SK-N-SH (cell line): ENCODE measurements around the gene TROAP. TPM values are rescaled to one million over a fixed set of nuclear protein-coding genes. Genes with fewer than 3 reads are reported as not detected.

Experiments used
- CTCF ChIA-PET: fragments of 300-600, 350-600 bp; formaldehyde crosslinking; extraction: SDS; loops from one replicate; lab custom pipeline; 2021; lab: Yijun Ruan, JAX
- POLR2A ChIA-PET: fragments of 350-600 bp; sonication (Branson Sonifier 250); formaldehyde crosslinking; extraction: SDS; loops from one replicate; lab custom pipeline; 2020; ENCODE audit warnings: antibody characterized with exemption, inconsistent platforms; lab: Yijun Ruan, JAX
- DNase-seq: peaks from one replicate; pipeline ENCODE4 v3.0.0; 2012
- H2AFZ ChIP-seq: fragments of 200-600 bp; sonication (generic); 2 replicates; pipeline ENCODE4 v1.8.1; 2016; ENCODE audit warnings: antibody characterized with exemption, mild to moderate bottlenecking, low read depth
- H3F3A ChIP-seq: fragments of 200-600 bp; sonication (generic); replicated peaks from 2 replicates; pipeline ENCODE3; 2016; ENCODE audit warnings: antibody characterized with exemption, mild to moderate bottlenecking; ENCODE audit not compliant: insufficient read depth
- H3K27ac ChIP-seq, 2 experiments: fragments of 200-500 bp in 1 of 2; fragments of 200-600 bp in 1 of 2; sonication (Bioruptor generic) in 1 of 2; sonication (generic), shearing (Covaris generic) in 1 of 2; 2 replicates each; pipeline versions ENCODE4 v1.5.1 to v1.6.1; 2014 to 2016; ENCODE audit warnings: low read depth in 2 of 2, inconsistent platforms in 1 of 2, low read length in 1 of 2, mild to moderate bottlenecking in 1 of 2, mixed read lengths in 1 of 2
- H3K27me3 ChIP-seq: fragments of 200-600 bp; sonication (generic), shearing (Covaris generic); 2 replicates; pipeline ENCODE4 v1.6.1; 2016; ENCODE audit warnings: mixed run types; ENCODE audit not compliant: insufficient read depth
- H3K36me3 ChIP-seq, 2 experiments: fragments of 200-500 bp in 1 of 2; fragments of 200-600 bp in 1 of 2; sonication (Bioruptor generic) in 1 of 2; sonication (generic) in 1 of 2; replicated peaks in 1 of 2; 2 replicates each; pipeline versions ENCODE3 to v1.5.1; 2014 to 2016; ENCODE audit warnings: low read length in 1 of 2, mild to moderate bottlenecking in 1 of 2; ENCODE audit not compliant: insufficient read depth in 2 of 2, control insufficient read depth in 1 of 2
- H3K4me1 ChIP-seq, 2 experiments: fragments of 200-500 bp in 1 of 2; fragments of 200-600 bp in 1 of 2; sonication (Bioruptor generic) in 1 of 2; sonication (generic), shearing (Covaris generic) in 1 of 2; 2 replicates each; pipeline versions ENCODE4 v1.5.1 to v1.6.1; 2014 to 2016; ENCODE audit warnings: low read depth in 1 of 2, low read length in 1 of 2, mixed run types in 1 of 2; ENCODE audit not compliant: insufficient read depth in 2 of 2, control insufficient read depth in 1 of 2
- H3K4me2 ChIP-seq: fragments of 200-600 bp; sonication (generic), shearing (Covaris generic); 2 replicates; pipeline ENCODE4 v1.6.1; 2017; ENCODE audit warnings: mixed run types
- H3K4me3 ChIP-seq, 2 experiments: fragments of 200-500 bp in 1 of 2; fragments of 200-600 bp in 1 of 2; sonication (Bioruptor generic) in 1 of 2; sonication (generic), shearing (Covaris generic) in 1 of 2; 2 replicates each; pipeline versions ENCODE4 v1.5.1 to v1.8.1; 2014 to 2016; ENCODE audit warnings: low read depth in 2 of 2, inconsistent platforms in 1 of 2, low read length in 1 of 2, mild to moderate bottlenecking in 1 of 2, mixed read lengths in 1 of 2, moderate library complexity in 1 of 2
- H3K79me2 ChIP-seq: fragments of 200-600 bp; sonication (generic); 2 replicates; pipeline ENCODE4 v1.8.1; 2017; ENCODE audit warnings: mild to moderate bottlenecking; ENCODE audit not compliant: insufficient read depth
- H3K9ac ChIP-seq: fragments of 200-600 bp; sonication (generic); 2 replicates; pipeline ENCODE4 v1.6.1; 2017; ENCODE audit warnings: mixed run types
- H3K9me2 ChIP-seq: fragments of 200-600 bp; sonication (generic); 2 replicates; pipeline ENCODE4 v1.6.1; 2017; ENCODE audit warnings: mixed run types
- H3K9me3 ChIP-seq: fragments of 200-600 bp; sonication (generic); 2 replicates; pipeline ENCODE4 v1.6.1; 2017; ENCODE audit warnings: mixed run types, mild to moderate bottlenecking, moderate library complexity
- H4K20me1 ChIP-seq: fragments of 200-600 bp; sonication (generic); 2 replicates; pipeline ENCODE4 v1.6.1; 2017; ENCODE audit warnings: mild to moderate bottlenecking, mixed run types; ENCODE audit not compliant: insufficient read depth
- CHD2 ChIP-seq: fragments of 150-350 bp; IDR thresholded peaks from 2 replicates; pipeline ENCODE4 v1.6.1; 2018; ENCODE audit warnings: low read length; ENCODE audit not compliant: partially characterized antibody
- EP300 ChIP-seq, 2 experiments: IDR thresholded peaks; 2 replicates each; pipeline versions ENCODE4 v1.4.0 to v1.6.1; 2012; ENCODE audit warnings: borderline replicate concordance in 1 of 2, low read depth in 1 of 2, low read length in 1 of 2
- JUND ChIP-seq: IDR thresholded peaks from 2 replicates; pipeline ENCODE4 v1.4.0; 2012
- MEF2A ChIP-seq: IDR thresholded peaks from 2 replicates; pipeline ENCODE4 v1.4.0; 2012; ENCODE audit warnings: low read depth, borderline replicate concordance
- NRF1 ChIP-seq: IDR thresholded peaks from 2 replicates; pipeline ENCODE4 v1.6.1; 2012; ENCODE audit warnings: low read depth, mild to moderate bottlenecking, low read length
- POLR2AphosphoS5 ChIP-seq: IDR thresholded peaks from 2 replicates; pipeline ENCODE4 v1.6.1; 2012; ENCODE audit warnings: low read depth, low read length
- RCOR1 ChIP-seq: fragments of 150-350 bp; IDR thresholded peaks from 2 replicates; pipeline ENCODE4 v1.6.1; 2017; ENCODE audit warnings: antibody characterized with exemption, low read length
- RFX5 ChIP-seq: IDR thresholded peaks from 2 replicates; pipeline ENCODE4 v1.6.1; 2012; ENCODE audit warnings: mild to moderate bottlenecking, improper control_type of control experiment, low read length
- RXRA ChIP-seq: IDR thresholded peaks from 2 replicates; pipeline ENCODE4 v1.4.0; 2012; ENCODE audit warnings: low read depth, mild to moderate bottlenecking, borderline replicate concordance
- SIN3A ChIP-seq: IDR thresholded peaks from 2 replicates; pipeline ENCODE4 v1.6.1; 2012; ENCODE audit warnings: low read depth, mild to moderate bottlenecking, low read length, moderate library complexity, borderline replicate concordance
- TAF1 ChIP-seq: IDR thresholded peaks from 2 replicates; pipeline ENCODE4 v1.6.1; 2012; ENCODE audit warnings: low read depth, mild to moderate bottlenecking, low read length, moderate library complexity, borderline replicate concordance
- YY1 ChIP-seq: IDR thresholded peaks from 2 replicates; pipeline ENCODE4 v1.4.0; 2012; ENCODE audit warnings: low read depth, mild to moderate bottlenecking
- WGBS: methylation state at CpG from one replicate; pipeline ENCODE4 v1.1.6; 2017; ENCODE audit warnings: low lambda C conversion rate; 5-methylcytosine and 5-hydroxymethylcytosine counted together
- polyA plus RNA-seq, 3 experiments: library from polyadenylated mRNA; depleted of rRNA; stranded (reverse); fragments of >200 nt; gene quantifications; 2 replicates each; pipeline ENCODE4 v1.2.3, GENCODE V29; 2012
- TF ChIP-seq, protein P1 (sequence below): fragments of 150-350 bp; IDR thresholded peaks from 2 replicates; pipeline ENCODE4 v1.6.1; 2016; ENCODE audit warnings: mild to moderate bottlenecking, low read depth, low read length
- TF ChIP-seq, protein P2 (sequence below): fragments of 150-350 bp; IDR thresholded peaks from 2 replicates; pipeline ENCODE4 v1.6.1; 2017; ENCODE audit warnings: antibody characterized with exemption, low read length, low read depth, borderline replicate concordance
- TF ChIP-seq, protein P3 (sequence below): IDR thresholded peaks from 2 replicates; pipeline ENCODE4 v1.4.0; 2012; ENCODE audit warnings: low read depth
- TF ChIP-seq, protein P4 (sequence below): IDR thresholded peaks from 2 replicates; pipeline ENCODE4 v1.4.0; 2012; ENCODE audit warnings: low read depth, borderline replicate concordance

Gene TROAP
- polyA plus RNA-seq, 1 of the 3 experiments (the other 2 are of a cell fraction): 26.2 TPM

DNA sequence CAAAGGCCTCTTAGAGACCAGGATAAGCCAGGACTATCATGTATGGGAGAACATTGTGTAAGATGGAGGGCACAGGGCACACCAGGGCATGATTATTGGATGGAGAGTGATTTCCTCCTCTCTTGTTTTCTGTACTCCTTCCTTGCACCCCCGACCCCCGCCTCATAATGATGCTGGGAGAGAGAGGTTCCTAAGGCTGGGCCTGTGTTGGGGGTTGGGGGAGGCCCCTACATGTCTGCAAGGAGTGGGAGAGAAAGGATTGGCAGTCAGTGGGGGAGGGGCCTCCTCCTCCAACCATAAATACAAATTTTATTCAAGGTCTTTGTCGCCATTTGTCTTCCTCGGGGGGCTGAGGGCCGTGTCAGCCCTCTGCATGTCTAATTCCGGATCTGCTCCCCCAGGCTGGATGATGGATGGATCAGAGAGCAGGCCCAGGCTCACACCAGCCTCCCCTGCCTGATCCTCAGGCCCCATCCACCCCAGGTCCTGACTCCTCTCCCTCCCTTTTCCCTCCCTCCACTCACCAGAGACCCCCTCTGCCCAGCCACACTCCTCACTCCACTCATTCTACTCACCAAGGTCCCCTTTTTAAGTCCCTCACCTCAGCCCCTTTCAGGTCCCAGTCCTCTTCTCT lies 15.9 kb downstream of the TROAP start:
- Histone ChIP-seq H3K79me2 (no peaks in the 10 kb centered on the region), H3K4me3 (no peak overlapping the region), H2AFZ (no peak overlapping the region), H3K4me1 (peaks cover 0 to 21% of the 10 kb centered on the region in 2 experiments; a peak in 1 of 4 replicates), H3F3A (peaks cover 17% of the 10 kb centered on the region), H3K27me3 (no peaks in the 10 kb centered on the region), H3K36me3 (no peaks in the 10 kb centered on the region), H3K9me3 (no peaks in the 10 kb centered on the region), H3K4me2 (no peak overlapping the region)
- POLR2A ChIA-PET: interaction anchor here (2.6 kb wide), 1 partner anchor 16 kb away, joined by 8 read pairs; the partner anchor contains the start of gene TROAP
- 68% methylated on average over 6 of the region's 6 CpGs for WGBS
- TF ChIP-seq SIN3A: no peak
- TF ChIP-seq RXRA: no peak
- TF ChIP-seq NRF1: no peak
- TF ChIP-seq MEF2A: no peak
- no peak for TF ChIP-seq RCOR1
- TF ChIP-seq POLR2AphosphoS5: no peak
- TF ChIP-seq, protein P1, sequence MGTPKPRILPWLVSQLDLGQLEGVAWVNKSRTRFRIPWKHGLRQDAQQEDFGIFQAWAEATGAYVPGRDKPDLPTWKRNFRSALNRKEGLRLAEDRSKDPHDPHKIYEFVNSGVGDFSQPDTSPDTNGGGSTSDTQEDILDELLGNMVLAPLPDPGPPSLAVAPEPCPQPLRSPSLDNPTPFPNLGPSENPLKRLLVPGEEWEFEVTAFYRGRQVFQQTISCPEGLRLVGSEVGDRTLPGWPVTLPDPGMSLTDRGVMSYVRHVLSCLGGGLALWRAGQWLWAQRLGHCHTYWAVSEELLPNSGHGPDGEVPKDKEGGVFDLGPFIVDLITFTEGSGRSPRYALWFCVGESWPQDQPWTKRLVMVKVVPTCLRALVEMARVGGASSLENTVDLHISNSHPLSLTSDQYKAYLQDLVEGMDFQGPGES: no peak
- TF ChIP-seq, protein P2, sequence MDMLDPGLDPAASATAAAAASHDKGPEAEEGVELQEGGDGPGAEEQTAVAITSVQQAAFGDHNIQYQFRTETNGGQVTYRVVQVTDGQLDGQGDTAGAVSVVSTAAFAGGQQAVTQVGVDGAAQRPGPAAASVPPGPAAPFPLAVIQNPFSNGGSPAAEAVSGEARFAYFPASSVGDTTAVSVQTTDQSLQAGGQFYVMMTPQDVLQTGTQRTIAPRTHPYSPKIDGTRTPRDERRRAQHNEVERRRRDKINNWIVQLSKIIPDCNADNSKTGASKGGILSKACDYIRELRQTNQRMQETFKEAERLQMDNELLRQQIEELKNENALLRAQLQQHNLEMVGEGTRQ: no peak
- TF ChIP-seq, protein P3, sequence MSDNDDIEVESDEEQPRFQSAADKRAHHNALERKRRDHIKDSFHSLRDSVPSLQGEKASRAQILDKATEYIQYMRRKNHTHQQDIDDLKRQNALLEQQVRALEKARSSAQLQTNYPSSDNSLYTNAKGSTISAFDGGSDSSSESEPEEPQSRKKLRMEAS: no peak
- TF ChIP-seq JUND: no peak
- no peak for TF ChIP-seq TAF1
- no peak for TF ChIP-seq RFX5
- TF ChIP-seq CHD2: no peak
- no peak for TF ChIP-seq YY1
- no peak for TF ChIP-seq EP300 (IDR thresholded peaks at IDR 0.05; ENCODE audit: borderline replicate concordance in 1 of 2, low read depth in 1 of 2, low read length in 1 of 2)
- TF ChIP-seq, protein P4, sequence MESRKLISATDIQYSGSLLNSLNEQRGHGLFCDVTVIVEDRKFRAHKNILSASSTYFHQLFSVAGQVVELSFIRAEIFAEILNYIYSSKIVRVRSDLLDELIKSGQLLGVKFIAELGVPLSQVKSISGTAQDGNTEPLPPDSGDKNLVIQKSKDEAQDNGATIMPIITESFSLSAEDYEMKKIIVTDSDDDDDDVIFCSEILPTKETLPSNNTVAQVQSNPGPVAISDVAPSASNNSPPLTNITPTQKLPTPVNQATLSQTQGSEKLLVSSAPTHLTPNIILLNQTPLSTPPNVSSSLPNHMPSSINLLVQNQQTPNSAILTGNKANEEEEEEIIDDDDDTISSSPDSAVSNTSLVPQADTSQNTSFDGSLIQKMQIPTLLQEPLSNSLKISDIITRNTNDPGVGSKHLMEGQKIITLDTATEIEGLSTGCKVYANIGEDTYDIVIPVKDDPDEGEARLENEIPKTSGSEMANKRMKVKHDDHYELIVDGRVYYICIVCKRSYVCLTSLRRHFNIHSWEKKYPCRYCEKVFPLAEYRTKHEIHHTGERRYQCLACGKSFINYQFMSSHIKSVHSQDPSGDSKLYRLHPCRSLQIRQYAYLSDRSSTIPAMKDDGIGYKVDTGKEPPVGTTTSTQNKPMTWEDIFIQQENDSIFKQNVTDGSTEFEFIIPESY: no peak
- TF ChIP-seq, all 33 proteins: peak for 0
- Histone ChIP-seq H3K9ac (no peak overlapping the region), H3K9me2 (no peaks in the 10 kb centered on the region), H4K20me1 (no peaks in the 10 kb centered on the region), H3K27ac (no peak overlapping the region)
- DNase-seq: no peak
- CTCF ChIA-PET: interaction anchor here (0.9 to 15.9 kb wide), 5 partner anchors 8 to 275 kb away, joined by 3 to 658 read pairs (median 9); partner anchors contain the start of genes DNAJC22 and PRPH
